Measurements from ENCODE around the gene CDK5RAP1. TPM values are rescaled to one million over a fixed set of nuclear protein-coding genes. Genes with fewer than 3 reads are reported as not detected.

CDK5RAP1 gene
- total RNA-seq, 4 donors from 2014 or later: 11.3 to 19.5 (median 16.9) TPM

GRCh38 chr20:33423141-33423834 lies 22.0 kb upstream of the CDK5RAP1 start:
- no peaks in the 10 kb centered on the region for H3K27me3 ChIP-seq
- no peak overlapping the region for H3K4me3 ChIP-seq
- WGBS: 31% methylated on average over 4 of the region's 7 CpGs
- DNase-seq (ENCODE audit: extremely low spot score): no peak
- H3K27ac ChIP-seq (replicated peaks in 1 of 4): peak overlapping the region; percentile 64 to 76 (median 74)
- H3K36me3 ChIP-seq: peaks cover 0 to 6% (median 0%) of the 10 kb centered on the region in 4 donors
- no peaks in the 10 kb centered on the region for H3K9me3 ChIP-seq
- peaks cover 14 to 37% (median 16%) of the 10 kb centered on the region in 4 donors for H3K4me1 ChIP-seq
- intact Hi-C loops (cut with DNase I): no loop called here
- no peak for TF ChIP-seq POLR2AphosphoS5 (IDR thresholded peaks at IDR 0.05)
- TF ChIP-seq EP300 (IDR thresholded peaks at IDR 0.05): no peak
- no peak for TF ChIP-seq CTCF (IDR thresholded peaks at IDR 0.05)
- no peak for TF ChIP-seq POLR2A (IDR thresholded peaks at IDR 0.05; ENCODE audit: low read depth)

- DNase-seq (ENCODE audit: extremely low spot score): no peak
- 55% methylated on average over 7 of the region's 7 CpGs for WGBS
- peaks cover 15 to 28% (median 18%) of the 10 kb centered on the region in 4 donors for H3K4me1 ChIP-seq
- H3K36me3 ChIP-seq: peaks cover 0 to 17% (median 10%) of the 10 kb centered on the region in 4 donors
- H3K27ac ChIP-seq (replicated peaks in 1 of 4): no peak overlapping the region
- intact Hi-C loops (cut with DNase I): no loop called here
- no peaks in the 10 kb centered on the region for H3K9me3 ChIP-seq
- H3K27me3 ChIP-seq: no peaks in the 10 kb centered on the region
- TF ChIP-seq CTCF (IDR thresholded peaks at IDR 0.05) (no peak), EP300 (IDR thresholded peaks at IDR 0.05) (no peak), POLR2A (IDR thresholded peaks at IDR 0.05; ENCODE audit: low read depth) (no peak), POLR2AphosphoS5 (IDR thresholded peaks at IDR 0.05) (no peak)
- no peak overlapping the region for H3K4me3 ChIP-seq
Measured at GRCh38 chr20:33419140-33419974, 18.0 kb upstream of the CDK5RAP1 start.

GRCh38 chr20:33418033-33418432 lies 16.7 kb upstream of the CDK5RAP1 start:
- TF ChIP-seq EP300 (IDR thresholded peaks at IDR 0.05) (no peak), POLR2AphosphoS5 (IDR thresholded peaks at IDR 0.05) (no peak), POLR2A (IDR thresholded peaks at IDR 0.05; ENCODE audit: low read depth) (no peak), CTCF (IDR thresholded peaks at IDR 0.05) (no peak)
- WGBS: 90% methylated on average over 3 of the region's 3 CpGs
- Histone ChIP-seq H3K4me3 (no peak overlapping the region), H3K36me3 (peaks cover 0 to 21% (median 14%) of the 10 kb centered on the region in 4 donors), H3K27me3 (no peaks in the 10 kb centered on the region), H3K27ac (replicated peaks in 1 of 4) (no peak overlapping the region), H3K4me1 (peaks cover 4 to 24% (median 9%) of the 10 kb centered on the region in 4 donors), H3K9me3 (no peaks in the 10 kb centered on the region)
- no peak for DNase-seq (ENCODE audit: extremely low spot score)
- intact Hi-C loops (cut with DNase I): no loop called here

- H3K27me3 ChIP-seq: no peaks in the 10 kb centered on the region
- H3K4me1 ChIP-seq: peaks cover 0 to 18% (median 2%) of the 10 kb centered on the region in 4 donors
- 85% methylated on average over 5 of the region's 8 CpGs for WGBS
- TF ChIP-seq EP300 (IDR thresholded peaks at IDR 0.05): no peak
- TF ChIP-seq CTCF (IDR thresholded peaks at IDR 0.05): peak in 1 of 3 experiments; percentile 37
- H3K9me3 ChIP-seq: no peaks in the 10 kb centered on the region
- H3K36me3 ChIP-seq: peaks cover 5 to 41% (median 31%) of the 10 kb centered on the region in 4 donors
- H3K27ac ChIP-seq (replicated peaks in 1 of 4): no peak overlapping the region
- DNase-seq (ENCODE audit: extremely low spot score): no peak
- H3K4me3 ChIP-seq: no peak overlapping the region
- intact Hi-C loops (cut with DNase I): no loop called here
Measured at GRCh38 chr20:33415948-33416347, 14.6 kb upstream of the CDK5RAP1 start.

Measured in esophagus muscularis mucosa (tissue), 4 donors.